IMR-90 (cell line): ENCODE results near the gene TIAM1.

ENCODE experiments used
- RAD21 ChIP-seq: IDR thresholded peaks from 2 replicates; pipeline ENCODE4 v1.6.1; 2012; ENCODE audit warnings: low read length, improper control_type of control experiment
- TF ChIP-seq, protein P1 (sequence below): conservative IDR thresholded peaks from 2 replicates; pipeline ENCODE4 v1.5.1; 2012; ENCODE audit warnings: mild to moderate bottlenecking, low read depth, low read length, improper control_type of control experiment

DNA sequence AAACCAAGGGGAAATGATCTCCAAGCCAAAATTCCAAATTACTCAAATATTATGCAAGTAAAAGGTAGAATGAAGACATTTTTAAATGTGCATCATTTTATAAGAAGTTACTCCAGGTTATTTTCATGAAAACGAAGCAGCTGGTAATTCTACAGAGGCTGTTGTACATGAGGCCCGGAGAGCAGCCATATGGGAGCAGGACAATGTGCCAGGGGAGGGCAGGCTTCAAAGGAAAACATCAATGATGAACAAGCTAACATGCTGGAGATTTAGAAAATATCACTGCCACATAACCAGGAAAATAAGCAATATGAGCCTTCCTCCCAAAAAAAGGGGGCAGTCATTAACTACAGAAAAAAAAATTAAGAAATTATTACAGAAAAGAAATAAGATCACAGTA lies 109.1 kb downstream of the TIAM1 start:
- TF ChIP-seq, protein P1, sequence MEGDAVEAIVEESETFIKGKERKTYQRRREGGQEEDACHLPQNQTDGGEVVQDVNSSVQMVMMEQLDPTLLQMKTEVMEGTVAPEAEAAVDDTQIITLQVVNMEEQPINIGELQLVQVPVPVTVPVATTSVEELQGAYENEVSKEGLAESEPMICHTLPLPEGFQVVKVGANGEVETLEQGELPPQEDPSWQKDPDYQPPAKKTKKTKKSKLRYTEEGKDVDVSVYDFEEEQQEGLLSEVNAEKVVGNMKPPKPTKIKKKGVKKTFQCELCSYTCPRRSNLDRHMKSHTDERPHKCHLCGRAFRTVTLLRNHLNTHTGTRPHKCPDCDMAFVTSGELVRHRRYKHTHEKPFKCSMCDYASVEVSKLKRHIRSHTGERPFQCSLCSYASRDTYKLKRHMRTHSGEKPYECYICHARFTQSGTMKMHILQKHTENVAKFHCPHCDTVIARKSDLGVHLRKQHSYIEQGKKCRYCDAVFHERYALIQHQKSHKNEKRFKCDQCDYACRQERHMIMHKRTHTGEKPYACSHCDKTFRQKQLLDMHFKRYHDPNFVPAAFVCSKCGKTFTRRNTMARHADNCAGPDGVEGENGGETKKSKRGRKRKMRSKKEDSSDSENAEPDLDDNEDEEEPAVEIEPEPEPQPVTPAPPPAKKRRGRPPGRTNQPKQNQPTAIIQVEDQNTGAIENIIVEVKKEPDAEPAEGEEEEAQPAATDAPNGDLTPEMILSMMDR = no peak
- no peak for TF ChIP-seq RAD21
